Sigmoid colon (tissue), 4 donors: ENCODE measurements around the gene PTTG2.

Source experiments
- CTCF ChIP-seq, 4 experiments: fragments of 450-650 bp in 3 of 4; fragments of 200-600 bp in 1 of 4; IDR thresholded peaks; one replicate each; pipeline ENCODE4 v1.5.1; 2016 to 2019; ENCODE audit warnings: antibody characterized with exemption in 4 of 4, mild to moderate bottlenecking in 3 of 4, moderate library complexity in 2 of 4
- EP300 ChIP-seq, 4 donors: sonication (generic); formaldehyde crosslinking; IDR thresholded peaks; one replicate each; pipeline ENCODE4 v1.6.1; 2017; ENCODE audit warnings: antibody characterized with exemption in 4 of 4
- POLR2A ChIP-seq, 2 donors: fragments of 450-650 bp; IDR thresholded peaks; one replicate each; pipeline ENCODE4 v1.6.1; 2016; ENCODE audit warnings: antibody characterized with exemption in 2 of 2, mild to moderate bottlenecking in 2 of 2, moderate library complexity in 2 of 2
- POLR2AphosphoS5 ChIP-seq, 4 donors: sonication (generic); formaldehyde crosslinking; IDR thresholded peaks; one replicate each; pipeline ENCODE4 v1.6.1; 2017; ENCODE audit warnings: antibody characterized with exemption in 4 of 4

GRCh38 chr4:38001927-38002326, 41.7 kb downstream of the PTTG2 start:
- TF ChIP-seq CTCF (IDR thresholded peaks at IDR 0.05), result no peak
- no peak for TF ChIP-seq POLR2AphosphoS5 (IDR thresholded peaks at IDR 0.05)
- no peak for TF ChIP-seq EP300 (IDR thresholded peaks at IDR 0.05)
- no peak for TF ChIP-seq POLR2A (IDR thresholded peaks at IDR 0.05)
